GM12878 (cell line): ENCODE data around the gene PDXP. TPM values are rescaled to one million over a fixed set of nuclear protein-coding genes. Genes with fewer than 3 reads are reported as not detected.

Experiments
- ASH2L ChIP-seq: fragments of 300-600, 200-600 bp; sonication (generic); IDR thresholded peaks from 2 replicates; pipeline ENCODE4 v1.6.1; 2017; ENCODE audit warnings: low read depth, mild to moderate bottlenecking, borderline replicate concordance
- BCLAF1 ChIP-seq: fragments of 450-650 bp; IDR thresholded peaks from 2 replicates; pipeline ENCODE4 v1.6.1; 2017; ENCODE audit warnings: antibody characterized with exemption, mild to moderate bottlenecking, moderate library complexity
- BMI1 ChIP-seq: fragments of 450-650 bp; IDR thresholded peaks from 2 replicates; pipeline ENCODE4 v1.6.1; 2016; ENCODE audit warnings: mild to moderate bottlenecking, moderate library complexity, borderline replicate concordance
- BRCA1 ChIP-seq: IDR thresholded peaks from 2 replicates; pipeline ENCODE4 v1.6.1; 2011; ENCODE audit warnings: low read depth, low read length, improper control_type of control experiment
- CBX3 ChIP-seq: fragments of 200-600 bp; sonication (generic); IDR thresholded peaks from 2 replicates; pipeline ENCODE4 v1.6.1; 2016; ENCODE audit warnings: low read depth, borderline replicate concordance
- CHD4 ChIP-seq: fragments of 200-600 bp; sonication (generic); IDR thresholded peaks from 2 replicates; pipeline ENCODE4 v1.6.1; 2016; ENCODE audit warnings: mild to moderate bottlenecking
- ETV6 ChIP-seq, 2 experiments: fragments of 450-650 bp in 1 of 2; IDR thresholded peaks in 1 of 2; conservative IDR thresholded peaks in 1 of 2; 2 replicates each; pipeline ENCODE4 v1.6.1; 2014; ENCODE audit warnings: antibody characterized with exemption in 1 of 2, borderline replicate concordance in 1 of 2, low read depth in 1 of 2, mild to moderate bottlenecking in 1 of 2, moderate library complexity in 1 of 2
- FOXM1 ChIP-seq: IDR thresholded peaks from 2 replicates; pipeline ENCODE4 v1.6.1; 2012; ENCODE audit warnings: low read depth, mild to moderate bottlenecking, inconsistent platforms, low read length, moderate library complexity
- HDAC6 ChIP-seq: fragments of 200-600 bp; sonication (generic); IDR thresholded peaks from one replicate; pipeline ENCODE4 v1.8.0; 2017; ENCODE audit warnings: antibody characterized with exemption; ENCODE audit not compliant: unreplicated experiment
- KLF5 ChIP-seq: fragments of 450-650 bp; IDR thresholded peaks from 2 replicates; pipeline ENCODE4 v1.6.1; 2014; ENCODE audit warnings: mild to moderate bottlenecking; ENCODE audit not compliant: partially characterized antibody
- MAX ChIP-seq: IDR thresholded peaks from 2 replicates; pipeline ENCODE4 v1.6.1; 2012; ENCODE audit warnings: low read depth, low read length, improper control_type of control experiment
- MXI1 ChIP-seq: fragments of 150-350 bp; IDR thresholded peaks from 2 replicates; pipeline ENCODE4 v1.6.1; 2011; ENCODE audit warnings: low read depth, mild to moderate bottlenecking, inconsistent platforms, low read length, improper control_type of control experiment
- NFYB ChIP-seq: IDR thresholded peaks from 2 replicates; pipeline ENCODE4 v1.6.1; 2011; ENCODE audit warnings: low read depth, mild to moderate bottlenecking, low read length, improper control_type of control experiment, moderate library complexity; ENCODE audit not compliant: insufficient read depth
- NR2F1 ChIP-seq: fragments of 450-650 bp; conservative IDR thresholded peaks from 2 replicates; pipeline ENCODE4 v1.6.1; 2017; ENCODE audit warnings: mild to moderate bottlenecking
- NRF1 ChIP-seq: conservative IDR thresholded peaks from 2 replicates; pipeline ENCODE4 v1.6.1; 2011; ENCODE audit warnings: mild to moderate bottlenecking, low read depth, low read length, improper control_type of control experiment
- PBX3 ChIP-seq: IDR thresholded peaks from 2 replicates; pipeline ENCODE4 v1.6.1; 2011; ENCODE audit warnings: mild to moderate bottlenecking, low read depth, low read length, moderate library complexity; ENCODE audit not compliant: insufficient replicate concordance
- POLR2A ChIP-seq: IDR thresholded peaks from 2 replicates; pipeline ENCODE4 v1.6.1; 2011; ENCODE audit warnings: low read depth, mild to moderate bottlenecking, low read length
- PRDM15 ChIP-seq: fragments of 450-650 bp; formaldehyde crosslinking; IDR thresholded peaks from 2 replicates; pipeline ENCODE4 v1.4.0; 2020; ENCODE audit warnings: mild to moderate bottlenecking, moderate library complexity
- SMAD5 ChIP-seq: IDR thresholded peaks from 2 replicates; pipeline ENCODE4 v1.6.1; 2016; ENCODE audit warnings: antibody characterized with exemption, low read depth
- ZNF384 ChIP-seq: IDR thresholded peaks from 2 replicates; pipeline ENCODE4 v1.6.1; 2012; ENCODE audit warnings: low read depth, mild to moderate bottlenecking, low read length, improper control_type of control experiment, borderline replicate concordance
- polyA plus RNA-seq, 11 experiments: library from polyadenylated mRNA; depleted of rRNA in 4 of 11; unstranded in 6 of 11; stranded (reverse) in 5 of 11; fragments of >200 nt; fragmentation: Nextera tagmentation in 4 of 11; fragmentation: Illumina TruSeq in 1 of 11; extraction: Ambion mirVana in 4 of 11; extraction: Trizol in 1 of 11; gene quantifications; 1 replicate in 1 of 11; 2 replicates in 10 of 11; pipeline versions ENCODE4 v1.2.1 to v1.2.3, GENCODE V29; 2011 to 2016; ENCODE audit warnings: inconsistent platforms in 2 of 11, missing spikeins in 2 of 11, low read depth in 1 of 11
- total RNA-seq, 4 experiments: library from RNA; depleted of rRNA in 3 of 4; stranded (reverse); fragments of >200 nt in 3 of 4; fragmentation: Illumina TruSeq in 1 of 4; extraction: Trizol in 1 of 4; gene quantifications; 2 replicates each; pipeline versions ENCODE4 v1.2.1 to v1.2.3, GENCODE V29; 2013 to 2021

Gene PDXP
- total and polyA plus RNA-seq, 10 of the 15 experiments (the other 5 are each of a cell fraction or from before 2014, with no cell fraction given) = 4.4 to 56.7 (median 34.6) TPM

- no peak for TF ChIP-seq MAX
- TF ChIP-seq HDAC6 = no peak
- no peak for TF ChIP-seq MXI1
- no peak for TF ChIP-seq ASH2L
- no peak for TF ChIP-seq BMI1
- no peak for TF ChIP-seq KLF5
- TF ChIP-seq ETV6 (conservative IDR thresholded peaks at IDR 0.05 in 1 of 2, IDR thresholded peaks at IDR 0.05 in 1 of 2; ENCODE audit: borderline replicate concordance in 1 of 2, low read depth in 1 of 2) = no peak
- TF ChIP-seq NRF1 = peak; percentile 33; the same call in 1 of the 2 replicates
- no peak for TF ChIP-seq PBX3
- TF ChIP-seq NFYB = peak; percentile 89
- TF ChIP-seq BRCA1 = no peak
- no peak for TF ChIP-seq FOXM1
- TF ChIP-seq CHD4 = no peak
- TF ChIP-seq NR2F1 = peak; percentile 52
- no peak for TF ChIP-seq ZNF384
- TF ChIP-seq CBX3 = no peak
- TF ChIP-seq POLR2A = peak; percentile 69
- TF ChIP-seq PRDM15 (CRISPR knock-in tag) = no peak
- TF ChIP-seq SMAD5 = 0 out of 2 replicates have a peak, but pooled peaks have one; percentile 16
- no peak for TF ChIP-seq BCLAF1
Observed at GRCh38 chr22:37674951-37675929, 16.7 kb downstream of the PDXP start, which contains the start of gene LGALS1 (continued).
